ENCODE data around the gene MYH4. TPM values are rescaled to one million over a fixed set of nuclear protein-coding genes. Genes with fewer than 3 reads are reported as not detected.

Gene MYH4
- total and polyA plus RNA-seq, 2 of the 4 experiments (the other 2 are of a cell fraction) = not detected

GRCh38 chr17:10463402-10463801 is 6.0 kb downstream of the MYH4 start:
- TF ChIP-seq NFE2L2 (IDR thresholded peaks at IDR 0.05; ENCODE audit: low read depth, low read length) = no peak
- no peak for TF ChIP-seq MAZ (IDR thresholded peaks at IDR 0.05; ENCODE audit: borderline replicate concordance, low read depth, low read length)
- TF ChIP-seq MXI1 (IDR thresholded peaks at IDR 0.05; ENCODE audit: borderline replicate concordance, low read depth, low read length) = no peak
- TF ChIP-seq MAFK (IDR thresholded peaks at IDR 0.05; ENCODE audit: low read depth, low read length) = no peak
- no peak for TF ChIP-seq CTCF (conservative IDR thresholded peaks at IDR 0.05; ENCODE audit: low read depth, low read length)
- Histone ChIP-seq H3K27ac (ENCODE audit: insufficient read depth, low read length) (no peak overlapping the region), H3K4me2 (ENCODE audit: low read depth, low read length) (no peak overlapping the region), H2BK5ac (ENCODE audit: low read depth, low read length, poor library complexity, severe bottlenecking) (no peak overlapping the region), H3K9me3 (ENCODE audit: control insufficient read depth, insufficient read depth, low read length) (no peaks in the 10 kb centered on the region), H3K4me1 (ENCODE audit: control insufficient read depth, insufficient read depth, low read length) (no peaks in the 10 kb centered on the region), H3K9me1 (ENCODE audit: insufficient read depth, low read length) (no peaks in the 10 kb centered on the region), H3K27me3 (ENCODE audit: control insufficient read depth, insufficient read depth, low read length) (no peaks in the 10 kb centered on the region), H3K4ac (ENCODE audit: low read depth, low read length) (no peak overlapping the region), H2AK9ac (replicated peaks; ENCODE audit: low read depth, low read length, poor library complexity) (no peak overlapping the region), H4K91ac (ENCODE audit: insufficient read depth, low read depth, low read length) (no peak overlapping the region), H2BK20ac (ENCODE audit: low read depth, low read length) (no peak overlapping the region), H3K79me1 (ENCODE audit: low read depth in 1 of 2, low read length in 2 of 2) (no peaks in the 10 kb centered on the region), H2BK120ac (ENCODE audit: low read depth, low read length) (no peak overlapping the region), H4K8ac (ENCODE audit: low read depth in 2 of 2, low read length in 2 of 2) (no peak overlapping the region), H3K9ac (ENCODE audit: low read depth, low read length) (no peak overlapping the region), H3K36me3 (ENCODE audit: control insufficient read depth, insufficient read depth, low read length) (no peaks in the 10 kb centered on the region), H4K5ac (ENCODE audit: low read depth, low read length) (no peak overlapping the region), H3K4me3 (ENCODE audit: insufficient read depth, low read depth, low read length) (no peak overlapping the region), H4K20me1 (ENCODE audit: insufficient read depth, low read length) (no peaks in the 10 kb centered on the region), H2BK15ac (ENCODE audit: low read depth, low read length) (no peak overlapping the region), H3K56ac (ENCODE audit: extremely low read depth, insufficient read depth, low read length) (no peak overlapping the region), H3K18ac (ENCODE audit: low read depth, low read length) (no peak overlapping the region), H2AFZ (replicated peaks; ENCODE audit: low read length, poor library complexity) (no peak overlapping the region), H2AK5ac (ENCODE audit: low read depth, low read length) (no peak overlapping the region), H3K14ac (replicated peaks; ENCODE audit: low read depth, low read length) (no peak overlapping the region), H3K23ac (ENCODE audit: low read depth, low read length) (no peak overlapping the region)
- dilution Hi-C loops (cut with HindIII; ENCODE audit: low sequenced_read_pairs, unreplicated experiment) (no loop called here), intact Hi-C loops (cut with micrococcal nuclease) (no loop called here), in situ Hi-C loops (cut with MboI; ENCODE audit: low sequenced_read_pairs) (no loop called here)
- no TSS peak for BruUV-seq (replicated peaks)
- DNase-seq = no peak
- ChIA-PET POLR2A (ENCODE audit: unreplicated experiment) (no interaction called here), CTCF (no interaction called here)
- WGBS, 2 experiments (ENCODE audit: extremely low coverage in 2 of 2, insufficient read length in 1 of 2) = no CpG with 5 or more reads among the region's 4 CpGs
- no peak for ATAC-seq (ENCODE audit: low read depth)
